GM19099 (cell line): ENCODE data around the gene FOXI2.

Experiments used
- POLR2A ChIP-seq: IDR thresholded peaks from 3 replicates; pipeline ENCODE4 v1.6.1; 2011; ENCODE audit warnings: low read depth; ENCODE audit not compliant: insufficient read length; ENCODE audit errors: extremely low read depth

FOXI2 gene

DNA sequence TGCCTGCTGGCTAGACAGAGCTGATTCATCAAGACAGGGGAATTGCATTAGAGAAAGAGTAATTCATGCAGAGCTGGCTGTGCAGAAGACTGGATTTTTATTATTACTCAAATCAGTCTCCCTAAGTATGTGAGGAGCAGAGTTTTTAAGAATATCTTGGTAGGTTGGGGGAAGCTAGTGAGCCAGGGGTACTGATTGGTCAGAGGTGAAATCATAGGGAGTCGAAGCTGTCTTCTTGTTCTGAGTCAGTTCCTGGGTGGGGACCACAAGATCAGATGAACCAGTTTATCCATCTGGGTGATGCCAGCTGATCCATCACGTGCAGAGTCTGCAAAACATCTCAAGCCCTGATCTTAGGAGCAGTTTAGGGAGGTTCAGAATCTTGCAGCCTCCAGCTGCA is 39.8 kb downstream of the FOXI2 start:
- no peak for TF ChIP-seq POLR2A

GRCh38 chr10:127781412-127781811 is 44.4 kb downstream of the FOXI2 start:
- no peak for TF ChIP-seq POLR2A

GRCh38 chr10:127787873-127788272 is 50.9 kb downstream of the FOXI2 start:
- TF ChIP-seq POLR2A = no peak

GRCh38 chr10:127790066-127790624 is 53.2 kb downstream of the FOXI2 start:
- TF ChIP-seq POLR2A = no peak
